Thyroid gland (tissue), 4 donors: ENCODE measurements around the gene ATMIN.

Source experiments
- CTCF ChIP-seq, 6 experiments: fragments of 200-600 bp in 3 of 6; fragments of 450-650 bp in 3 of 6; sonication (generic) in 3 of 6; IDR thresholded peaks; one replicate each; pipeline ENCODE4 v1.5.1; 2016 to 2019; ENCODE audit warnings: antibody characterized with exemption in 6 of 6, mild to moderate bottlenecking in 2 of 6, inconsistent platforms in 1 of 6, moderate library complexity in 1 of 6
- POLR2A ChIP-seq, 2 donors: fragments of 450-650 bp; IDR thresholded peaks; one replicate each; pipeline ENCODE4 v1.6.1; 2017; ENCODE audit warnings: antibody characterized with exemption in 2 of 2, mild to moderate bottlenecking in 2 of 2, moderate library complexity in 1 of 2

GRCh38 chr16:81076566-81077075 lies 41.0 kb downstream of the ATMIN start:
- TF ChIP-seq POLR2A (IDR thresholded peaks at IDR 0.05), result no peak
- no peak for TF ChIP-seq CTCF (IDR thresholded peaks at IDR 0.05)
